ENCODE data around the gene CACNA1C. TPM values are rescaled to one million over a fixed set of nuclear protein-coding genes. Genes with fewer than 3 reads are reported as not detected.
A peak's percentile ranks its signal among the peaks of the same experiment; 100 is the strongest.

The CACNA1C gene
- total RNA-seq, 4 donors from 2014 or later, result 1.5 to 13.5 (median 2.1) TPM

GRCh38 chr12:2456813-2457186 is 404.0 kb downstream of the CACNA1C start:
- intact Hi-C loops (cut with DNase I), result no loop called here
- Histone ChIP-seq H3K9me3 (no peaks in the 10 kb centered on the region), H3K27me3 (no peaks in the 10 kb centered on the region), H3K36me3 (peaks cover 0 to 2% (median 0%) of the 10 kb centered on the region in 3 donors), H3K27ac (no peak overlapping the region), H3K4me1 (no peaks in the 10 kb centered on the region), H3K4me3 (no peak overlapping the region)
- 71% methylated on average over 4 of the region's 6 CpGs; no CpG with 5 or more reads in 1 of the 2 donors for WGBS, 2 donors
- DNase-seq, result no peak
- TF ChIP-seq CTCF (IDR thresholded peaks at IDR 0.05), result no peak
- TF ChIP-seq POLR2A (IDR thresholded peaks at IDR 0.05), result no peak

GRCh38 chr12:2457215-2457932 is 404.6 kb downstream of the CACNA1C start:
- DNase-seq, result no peak
- WGBS, 2 donors, result 82 to 83% methylated on average over 13 to 20 of the region's 23 CpGs
- no peak overlapping the region for H3K4me3 ChIP-seq
- peaks cover 0 to 6% (median 0%) of the 10 kb centered on the region in 3 donors for H3K36me3 ChIP-seq
- H3K27ac ChIP-seq, result peak overlapping the region in 3 of 4 donors; percentile 5 to 17 (median 7)
- H3K4me1 ChIP-seq, result no peaks in the 10 kb centered on the region
- no peaks in the 10 kb centered on the region for H3K9me3 ChIP-seq
- intact Hi-C loops (cut with DNase I), result no loop called here
- no peaks in the 10 kb centered on the region for H3K27me3 ChIP-seq
- TF ChIP-seq POLR2A (IDR thresholded peaks at IDR 0.05) (no peak), CTCF (IDR thresholded peaks at IDR 0.05) (no peak)

GRCh38 chr12:2457933-2458414 is 405.2 kb downstream of the CACNA1C start:
- 70 to 76% methylated on average over 4 of the region's 4 CpGs for WGBS, 2 donors
- no peak for DNase-seq
- Histone ChIP-seq H3K27ac (peak overlapping the region in 2 of 4 donors; percentile 9 to 17), H3K4me3 (no peak overlapping the region), H3K27me3 (no peaks in the 10 kb centered on the region), H3K9me3 (no peaks in the 10 kb centered on the region), H3K4me1 (no peaks in the 10 kb centered on the region), H3K36me3 (peaks cover 0 to 6% (median 0%) of the 10 kb centered on the region in 3 donors)
- TF ChIP-seq CTCF (IDR thresholded peaks at IDR 0.05), result no peak
- TF ChIP-seq POLR2A (IDR thresholded peaks at IDR 0.05), result no peak
- intact Hi-C loops (cut with DNase I), result no loop called here

- no peak for TF ChIP-seq POLR2A (IDR thresholded peaks at IDR 0.05)
- TF ChIP-seq CTCF (IDR thresholded peaks at IDR 0.05), result no peak
- intact Hi-C loops (cut with DNase I), result no loop called here
- DNase-seq, result no peak
- Histone ChIP-seq H3K4me1 (no peaks in the 10 kb centered on the region), H3K36me3 (peaks cover 0 to 6% (median 0%) of the 10 kb centered on the region in 3 donors), H3K4me3 (no peak overlapping the region), H3K27me3 (no peaks in the 10 kb centered on the region), H3K27ac (no peak overlapping the region), H3K9me3 (no peaks in the 10 kb centered on the region)
- 75 to 87% methylated on average over 8 to 10 of the region's 10 CpGs for WGBS, 2 donors
Observed at GRCh38 chr12:2460051-2460670, 407.4 kb downstream of the CACNA1C start.

- Histone ChIP-seq H3K9me3 (no peaks in the 10 kb centered on the region), H3K4me1 (no peaks in the 10 kb centered on the region), H3K36me3 (peaks cover 0 to 6% (median 0%) of the 10 kb centered on the region in 3 donors), H3K27me3 (no peaks in the 10 kb centered on the region), H3K27ac (no peak overlapping the region), H3K4me3 (no peak overlapping the region)
- no peak for DNase-seq
- 88 to 96% methylated on average over 4 of the region's 4 CpGs for WGBS, 2 donors
- intact Hi-C loops (cut with DNase I), result no loop called here
- TF ChIP-seq POLR2A (IDR thresholded peaks at IDR 0.05) (no peak), CTCF (IDR thresholded peaks at IDR 0.05) (no peak)
Observed at GRCh38 chr12:2461046-2461445, 408.3 kb downstream of the CACNA1C start.

All from esophagus squamous epithelium (tissue), 5 donors.